T-helper 17 cell (primary cell): ENCODE measurements around the gene ICOS. TPM values are rescaled to one million over a fixed set of nuclear protein-coding genes. Genes with fewer than 3 reads are reported as not detected.

Experiments
- ATAC-seq: fragments of 150-1000 bp; cut with Tn5 transposase; 2 replicates; pipeline ENCODE4 v1.10.0; 2021; ENCODE audit warnings: mild to moderate bottlenecking, moderate library complexity
- DNase-seq, 3 donors: peaks; one replicate each; pipeline versions ENCODE4 v3.0.0 to v3.0.0-alpha.2; 2020 to 2021
- H3K9me3 ChIP-seq: one replicate; pipeline ENCODE4 v1.7.0; 2013; ENCODE audit warnings: low read length, mild to moderate bottlenecking; ENCODE audit not compliant: control insufficient read depth, poor library complexity, severe bottlenecking
- H3K27ac Mint-ChIP-seq: one replicate; pipeline ENCODE4 v1.8.0; 2022; ENCODE audit warnings: mild to moderate bottlenecking, moderate library complexity, mixed read lengths
- H3K27me3 Mint-ChIP-seq: one replicate; pipeline ENCODE4 v1.8.0; 2022; ENCODE audit warnings: mixed read lengths
- H3K36me3 Mint-ChIP-seq: one replicate; pipeline ENCODE4 v1.8.0; 2022; ENCODE audit warnings: low read depth, mixed read lengths
- H3K4me1 Mint-ChIP-seq: one replicate; pipeline ENCODE4 v1.8.0; 2022; ENCODE audit warnings: mild to moderate bottlenecking, mixed read lengths
- H3K4me3 Mint-ChIP-seq: one replicate; pipeline ENCODE4 v1.8.0; 2022; ENCODE audit warnings: mild to moderate bottlenecking, moderate library complexity, mixed read lengths
- total RNA-seq, 4 donors: library from RNA in 2 of 4; stranded (reverse) in 2 of 4; gene quantifications; one replicate each; pipeline ENCODE4 v1.2.3 and lab custom pipeline; 2022 to 2026

ICOS gene
- total RNA-seq, 2 donors from 2014 or later, result 71.5 to 122 TPM

- Mint-ChIP-seq H3K4me3 (no peak overlapping the region), H3K27me3 (no peaks in the 10 kb centered on the region), H3K36me3 (no peaks in the 10 kb centered on the region), H3K27ac (no peak overlapping the region), H3K4me1 (peaks cover 13% of the 10 kb centered on the region)
- ATAC-seq (peak; percentile 40), DNase-seq (no peak)
- H3K9me3 ChIP-seq, result no peaks in the 10 kb centered on the region
These were observed 56.4 kb downstream of the ICOS start for GRCh38 chr2:203993011-203993410.

GRCh38 chr2:203993560-203993959, 57.0 kb downstream of the ICOS start:
- no peak for DNase-seq

GRCh38 chr2:203994735-203995134, 58.2 kb downstream of the ICOS start:
- H3K4me3 Mint-ChIP-seq, result no peak overlapping the region
- no peaks in the 10 kb centered on the region for H3K36me3 Mint-ChIP-seq
- no peaks in the 10 kb centered on the region for H3K27me3 Mint-ChIP-seq
- no peaks in the 10 kb centered on the region for H3K9me3 ChIP-seq
- ATAC-seq (no peak), DNase-seq (no peak)
- peak overlapping the region; percentile 6 for H3K27ac Mint-ChIP-seq
- peaks cover 21% of the 10 kb centered on the region for H3K4me1 Mint-ChIP-seq

More at GRCh38 chr2:203993560-203993959, 57.0 kb downstream of the ICOS start:
- ATAC-seq, result peak; percentile 38
- H3K27me3 Mint-ChIP-seq, result no peaks in the 10 kb centered on the region
- H3K27ac Mint-ChIP-seq, result no peak overlapping the region
- H3K4me3 Mint-ChIP-seq, result no peak overlapping the region
- H3K36me3 Mint-ChIP-seq, result no peaks in the 10 kb centered on the region
- no peaks in the 10 kb centered on the region for H3K9me3 ChIP-seq
- H3K4me1 Mint-ChIP-seq, result peaks cover 16% of the 10 kb centered on the region

GRCh38 chr2:203996692-203997091, 60.1 kb downstream of the ICOS start:
- Mint-ChIP-seq H3K36me3 (no peaks in the 10 kb centered on the region), H3K4me1 (peaks cover 38% of the 10 kb centered on the region), H3K27me3 (no peaks in the 10 kb centered on the region), H3K27ac (no peak overlapping the region), H3K4me3 (no peak overlapping the region)
- DNase-seq, result no peak
- H3K9me3 ChIP-seq, result no peaks in the 10 kb centered on the region
- no peak for ATAC-seq

- Mint-ChIP-seq H3K27me3 (no peaks in the 10 kb centered on the region), H3K4me1 (peaks cover 40% of the 10 kb centered on the region), H3K4me3 (no peak overlapping the region), H3K36me3 (no peaks in the 10 kb centered on the region), H3K27ac (peak overlapping the region; percentile 97)
- H3K9me3 ChIP-seq, result no peaks in the 10 kb centered on the region
- no peak for ATAC-seq
- no peak for DNase-seq
These were observed 60.9 kb downstream of the ICOS start for GRCh38 chr2:203997481-203997880.

GRCh38 chr2:203997980-203998809, 61.6 kb downstream of the ICOS start:
- peaks cover under 1% of the 10 kb centered on the region for H3K36me3 Mint-ChIP-seq
- ATAC-seq, result peak; percentile 61
- peak overlapping the region; percentile 97 for H3K27ac Mint-ChIP-seq
- peak overlapping the region; percentile 63 for H3K4me3 Mint-ChIP-seq
- peaks cover 43% of the 10 kb centered on the region for H3K4me1 Mint-ChIP-seq
- H3K9me3 ChIP-seq, result no peaks in the 10 kb centered on the region
- H3K27me3 Mint-ChIP-seq, result no peaks in the 10 kb centered on the region
- no peak for DNase-seq

- DNase-seq (no peak), ATAC-seq (no peak)
- Mint-ChIP-seq H3K27me3 (no peaks in the 10 kb centered on the region), H3K4me1 (peaks cover 56% of the 10 kb centered on the region), H3K36me3 (peaks cover 2% of the 10 kb centered on the region), H3K4me3 (peak overlapping the region; percentile 45), H3K27ac (peak overlapping the region; percentile 97)
- H3K9me3 ChIP-seq, result no peaks in the 10 kb centered on the region
These were observed 63.3 kb downstream of the ICOS start for GRCh38 chr2:203999835-204000234.

- DNase-seq, result no peak
- peak; percentile 72 for ATAC-seq
- peak overlapping the region; percentile 46 for H3K4me3 Mint-ChIP-seq
These were observed 63.9 kb downstream of the ICOS start for GRCh38 chr2:204000446-204000845.

GRCh38 chr2:204003276-204003990, 66.9 kb downstream of the ICOS start:
- H3K9me3 ChIP-seq, result no peaks in the 10 kb centered on the region
- Mint-ChIP-seq H3K27me3 (no peaks in the 10 kb centered on the region), H3K4me3 (peak overlapping the region; percentile 3), H3K27ac (peak overlapping the region; percentile 27), H3K4me1 (peaks cover 61% of the 10 kb centered on the region), H3K36me3 (peaks cover 4% of the 10 kb centered on the region)
- DNase-seq (no peak), ATAC-seq (no peak)

More at GRCh38 chr2:204000446-204000845, 63.9 kb downstream of the ICOS start:
- peaks cover 3% of the 10 kb centered on the region for H3K36me3 Mint-ChIP-seq
- no peaks in the 10 kb centered on the region for H3K27me3 Mint-ChIP-seq
- peak overlapping the region; percentile 97 for H3K27ac Mint-ChIP-seq
- no peaks in the 10 kb centered on the region for H3K9me3 ChIP-seq
- peaks cover 60% of the 10 kb centered on the region for H3K4me1 Mint-ChIP-seq

GRCh38 chr2:204004912-204005311, 68.3 kb downstream of the ICOS start:
- peak overlapping the region; percentile 87 for H3K27ac Mint-ChIP-seq
- no peaks in the 10 kb centered on the region for H3K27me3 Mint-ChIP-seq
- H3K36me3 Mint-ChIP-seq, result peaks cover 6% of the 10 kb centered on the region
- H3K4me1 Mint-ChIP-seq, result peaks cover 48% of the 10 kb centered on the region
- peak; percentile 19 for ATAC-seq
- no peak overlapping the region for H3K4me3 Mint-ChIP-seq
- no peaks in the 10 kb centered on the region for H3K9me3 ChIP-seq
- DNase-seq, result no peak

- H3K27me3 Mint-ChIP-seq, result no peaks in the 10 kb centered on the region
- peak overlapping the region; percentile 87 for H3K27ac Mint-ChIP-seq
- no peak overlapping the region for H3K4me3 Mint-ChIP-seq
- no peaks in the 10 kb centered on the region for H3K9me3 ChIP-seq
- H3K36me3 Mint-ChIP-seq, result peaks cover 6% of the 10 kb centered on the region
- peak; percentile 59 for ATAC-seq
- H3K4me1 Mint-ChIP-seq, result peaks cover 42% of the 10 kb centered on the region
- no peak for DNase-seq
These were observed 69.6 kb downstream of the ICOS start for GRCh38 chr2:204005940-204006721.

GRCh38 chr2:204008352-204008751, 71.8 kb downstream of the ICOS start:
- H3K36me3 Mint-ChIP-seq, result peaks cover 4% of the 10 kb centered on the region
- no peaks in the 10 kb centered on the region for H3K27me3 Mint-ChIP-seq
- no peak overlapping the region for H3K4me3 Mint-ChIP-seq
- H3K9me3 ChIP-seq, result no peaks in the 10 kb centered on the region
- peaks cover 38% of the 10 kb centered on the region for H3K4me1 Mint-ChIP-seq
- DNase-seq (no peak), ATAC-seq (no peak)
- H3K27ac Mint-ChIP-seq, result no peak overlapping the region
